HG03097 (cell line): ENCODE measurements around the gene E2F1.

Experiments used
- ATAC-seq: cut with Tn5 transposase; IDR thresholded peaks from one replicate; pipeline ENCODE4 v1.9.1; 2021; ENCODE audit not compliant: unreplicated experiment, low FRiP score

The E2F1 gene, protein sequence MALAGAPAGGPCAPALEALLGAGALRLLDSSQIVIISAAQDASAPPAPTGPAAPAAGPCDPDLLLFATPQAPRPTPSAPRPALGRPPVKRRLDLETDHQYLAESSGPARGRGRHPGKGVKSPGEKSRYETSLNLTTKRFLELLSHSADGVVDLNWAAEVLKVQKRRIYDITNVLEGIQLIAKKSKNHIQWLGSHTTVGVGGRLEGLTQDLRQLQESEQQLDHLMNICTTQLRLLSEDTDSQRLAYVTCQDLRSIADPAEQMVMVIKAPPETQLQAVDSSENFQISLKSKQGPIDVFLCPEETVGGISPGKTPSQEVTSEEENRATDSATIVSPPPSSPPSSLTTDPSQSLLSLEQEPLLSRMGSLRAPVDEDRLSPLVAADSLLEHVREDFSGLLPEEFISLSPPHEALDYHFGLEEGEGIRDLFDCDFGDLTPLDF

DNA sequence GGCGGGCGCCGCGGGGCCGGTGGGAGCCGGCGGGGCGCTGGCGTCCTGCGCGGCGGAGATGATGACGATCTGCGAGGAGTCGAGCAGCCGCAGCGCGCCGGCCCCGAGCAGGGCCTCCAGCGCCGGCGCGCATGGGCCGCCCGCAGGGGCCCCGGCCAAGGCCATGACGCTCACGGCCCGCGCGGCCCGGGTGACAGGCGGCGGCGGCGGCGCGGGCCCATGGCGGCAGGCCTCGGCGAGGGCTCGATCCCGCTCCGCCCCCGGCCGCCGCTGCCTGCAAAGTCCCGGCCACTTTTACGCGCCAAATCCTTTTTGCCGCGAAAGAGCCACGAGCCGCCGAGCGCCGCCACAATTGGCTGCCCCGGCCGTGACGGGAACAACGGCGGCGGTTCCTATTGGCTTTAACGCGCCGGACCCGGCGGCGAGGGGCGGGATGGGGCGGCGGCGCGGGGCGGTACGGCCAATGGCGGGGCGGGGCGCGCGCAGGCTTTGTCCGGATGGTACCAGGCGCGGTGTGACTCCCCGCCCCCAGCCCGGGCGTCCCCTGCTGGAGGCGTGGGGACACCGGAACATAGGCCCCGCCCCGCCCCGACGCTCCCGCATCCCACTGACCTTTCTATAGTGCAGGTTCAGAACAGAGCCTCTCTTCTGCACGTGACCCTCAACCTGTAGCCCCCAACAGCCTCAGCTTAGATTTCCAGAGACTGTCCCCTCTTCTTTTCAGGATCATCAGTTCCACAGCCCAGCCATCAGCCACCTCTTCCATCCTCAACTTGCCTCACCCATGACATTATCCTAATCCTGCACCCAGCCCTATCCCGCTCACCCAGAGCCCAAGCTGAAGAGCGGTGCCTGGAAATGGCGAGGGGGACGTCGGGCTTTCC lies at the start of gene E2F1:
Gene E2F1 (minus strand): TSS at position 286 of the 884 bp plus-strand sequence. CDS start 121 bp downstream, at position 165.
- ATAC-seq: peak; percentile 73

GRCh38 chr20:33733654-33734576 lies 47.7 kb upstream of the E2F1 start:
- ATAC-seq: no peak

GRCh38 chr20:33732166-33732970 lies 46.2 kb upstream of the E2F1 start:
- peak; percentile 43 for ATAC-seq

DNA sequence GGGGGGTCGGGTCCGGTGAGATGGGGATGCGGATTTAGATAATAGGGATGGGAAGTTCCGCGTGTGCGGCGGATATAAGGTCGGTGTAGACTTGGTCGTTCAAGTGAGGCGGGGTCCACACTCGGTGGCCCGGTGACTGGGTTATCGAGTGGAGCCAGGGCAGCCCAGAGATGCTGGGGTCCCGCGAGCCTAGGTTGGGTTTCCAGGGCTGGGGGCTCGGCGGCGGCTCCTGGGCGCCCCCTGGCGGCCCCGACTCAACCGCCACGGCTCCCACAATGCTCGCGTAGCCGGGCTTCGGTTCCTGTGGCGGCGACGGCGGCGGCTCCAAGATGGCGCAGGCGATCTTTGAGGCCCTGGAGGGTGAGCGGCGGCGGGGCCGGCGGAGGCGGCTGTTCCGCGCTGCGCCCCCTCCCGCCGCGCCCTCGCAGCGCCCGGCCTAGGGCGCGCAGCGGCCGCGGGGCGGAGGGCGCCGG lies 45.5 kb upstream of the E2F1 start, which contains the start of gene ZNF341:
Gene ZNF341 (plus strand): TSS at position 304 of the 473 bp plus-strand sequence. CDS start 26 bp downstream, at position 330.
- ATAC-seq: peak; percentile 78

GRCh38 chr20:33730946-33731692 lies 44.9 kb upstream of the E2F1 start:
- ATAC-seq: no peak

DNA sequence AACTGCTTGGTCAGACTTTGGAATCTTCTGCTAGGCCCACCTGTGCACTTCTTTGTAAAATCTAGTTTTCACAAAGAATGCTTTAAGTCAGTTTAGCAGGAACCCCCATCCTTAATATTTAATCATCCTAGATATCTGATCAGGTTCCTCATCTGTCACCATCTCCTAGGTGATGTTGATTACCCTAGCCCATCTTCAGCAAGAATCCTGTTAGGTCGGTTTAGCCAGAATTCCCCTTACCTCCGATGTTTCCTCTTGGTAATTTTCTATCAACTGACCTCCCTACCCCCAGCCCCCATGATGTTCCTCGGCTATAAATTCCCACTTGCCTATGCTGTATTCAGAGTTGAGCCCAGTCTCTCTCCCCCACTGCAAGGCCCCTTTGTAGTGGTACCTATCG lies 42.9 kb upstream of the E2F1 start:
- ATAC-seq: no peak

- no peak for ATAC-seq
These were observed 42.3 kb upstream of the E2F1 start for GRCh38 chr20:33728463-33728862.

DNA sequence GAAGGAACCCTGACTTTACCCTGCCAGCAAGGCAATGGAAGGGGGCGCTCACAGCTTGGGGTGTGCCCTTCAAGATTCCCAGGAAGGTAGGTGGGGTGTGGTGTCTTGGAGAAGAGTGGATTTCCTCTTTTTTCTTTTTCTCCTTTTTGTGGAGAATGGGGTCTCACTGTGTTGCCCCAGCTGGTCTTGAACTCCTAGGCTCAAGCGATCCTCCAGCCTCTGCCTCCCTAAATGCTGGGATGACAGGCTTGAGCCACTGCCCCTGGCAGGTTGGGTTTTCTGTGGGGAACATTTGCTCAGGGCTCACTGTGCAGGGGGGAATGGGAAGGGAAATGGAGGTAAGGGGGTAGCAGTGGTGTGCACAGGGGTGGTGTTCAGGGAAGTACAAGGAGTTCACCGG lies 41.6 kb upstream of the E2F1 start:
- ATAC-seq: no peak

- ATAC-seq: no peak
These were observed 40.9 kb upstream of the E2F1 start for GRCh38 chr20:33727115-33727479.

- no peak for ATAC-seq
These were observed 39.6 kb upstream of the E2F1 start for GRCh38 chr20:33725607-33726264.

DNA sequence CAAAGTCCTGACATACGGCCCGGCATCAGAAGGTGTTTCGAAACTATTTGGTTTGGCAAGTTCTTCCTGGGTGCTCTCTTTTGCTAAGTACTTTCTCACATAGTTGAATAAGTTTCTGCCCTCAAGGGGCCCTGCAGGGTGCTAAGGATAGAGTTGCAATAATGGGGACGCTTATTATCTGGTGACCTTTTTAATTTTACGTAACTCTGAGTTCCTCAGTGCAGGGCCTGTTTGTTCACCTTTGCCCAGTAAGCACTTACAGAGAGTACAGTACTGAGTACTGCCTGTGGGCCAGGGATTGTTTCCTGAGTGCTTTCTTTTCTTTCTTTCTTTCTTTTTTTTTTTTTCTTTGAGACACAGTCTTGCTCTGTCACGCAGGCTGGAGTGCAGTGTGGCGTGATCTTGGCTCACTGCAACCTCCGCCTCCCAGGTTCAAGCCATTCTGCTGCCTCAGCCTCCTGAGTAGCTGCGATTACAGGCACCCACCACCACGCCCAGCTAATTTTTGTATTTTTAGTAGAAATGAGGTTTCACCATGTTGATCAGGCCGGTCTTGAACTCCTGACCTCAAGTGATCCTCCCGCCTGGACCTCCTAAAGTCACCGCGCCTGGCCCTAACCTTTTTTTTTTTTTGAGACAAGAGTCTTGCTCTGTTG lies 38.4 kb upstream of the E2F1 start:
- ATAC-seq: no peak

DNA sequence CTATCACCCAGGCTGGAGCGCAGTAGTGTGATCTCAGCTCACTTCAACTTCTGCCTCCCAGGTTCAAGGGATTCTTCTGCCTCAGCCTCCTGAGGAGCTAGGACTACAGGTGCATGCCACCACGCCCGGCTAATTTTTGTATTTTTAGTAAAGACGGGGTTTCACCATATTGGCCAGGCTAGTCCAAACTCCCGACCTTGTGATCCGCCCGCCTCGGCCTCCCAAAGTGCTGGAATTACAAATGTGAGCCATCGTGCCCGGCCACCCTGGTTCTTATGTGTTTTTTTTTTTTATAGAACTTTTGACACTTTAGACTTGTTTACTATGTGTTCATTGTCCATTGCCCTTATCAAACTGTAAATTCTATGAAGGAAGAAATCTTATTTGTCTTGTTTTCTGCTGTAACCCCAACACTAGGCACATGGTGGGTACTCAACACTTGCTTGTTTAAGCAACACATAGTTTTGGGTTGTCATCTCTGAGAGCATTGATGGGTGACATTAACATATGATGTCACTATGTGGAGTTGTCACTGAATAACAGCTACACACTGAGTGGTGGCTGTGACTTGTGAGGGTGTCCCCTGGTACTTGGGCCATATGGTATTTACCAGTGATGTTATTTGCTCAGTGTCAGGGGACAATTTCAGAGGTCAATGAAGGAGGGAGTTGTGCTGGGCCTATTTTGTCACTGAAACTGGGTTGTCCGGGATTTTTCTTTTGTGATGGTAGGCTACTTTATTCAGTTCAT lies 35.4 kb upstream of the E2F1 start:
- ATAC-seq: no peak

DNA sequence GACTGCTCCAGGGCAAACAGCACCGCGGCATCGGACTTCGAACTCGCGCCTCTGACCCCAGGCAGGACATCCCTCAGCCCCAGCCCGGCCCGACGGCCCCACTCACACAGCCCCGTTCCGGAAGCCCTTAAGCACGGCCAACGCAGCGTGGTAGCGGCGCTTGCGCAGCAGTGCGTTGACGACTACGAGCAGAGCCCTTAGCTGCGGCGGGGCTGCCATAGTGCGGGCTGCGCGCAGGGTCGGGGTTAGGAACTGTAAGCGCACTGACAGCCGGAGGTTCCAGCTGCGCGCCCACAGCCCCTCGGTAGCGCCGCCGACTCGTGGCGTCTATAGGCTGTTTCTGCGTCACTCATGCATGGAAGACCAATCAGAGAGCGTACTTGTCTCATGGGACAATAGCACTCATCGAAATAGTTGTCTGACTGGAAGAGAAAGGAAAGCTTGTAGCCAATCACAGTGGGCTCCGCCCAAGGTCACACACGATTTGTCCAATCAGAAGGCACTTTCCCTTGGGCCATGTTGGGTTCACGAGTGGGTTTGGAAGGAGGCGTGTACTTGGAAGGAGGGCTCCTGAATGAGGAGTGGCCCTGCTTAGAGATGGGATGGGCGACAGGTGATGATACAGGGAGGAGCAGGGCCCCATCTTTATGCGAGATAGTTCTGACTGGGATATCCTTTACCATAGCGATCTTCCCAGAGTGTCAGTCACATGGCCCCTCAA lies 34.0 kb upstream of the E2F1 start, which contains the start of gene PXMP4:
Gene PXMP4 (minus strand): TSS at position 322 of the 721 bp plus-strand sequence. CDS start 103 bp downstream, at position 219.
- peak; percentile 92 for ATAC-seq

DNA sequence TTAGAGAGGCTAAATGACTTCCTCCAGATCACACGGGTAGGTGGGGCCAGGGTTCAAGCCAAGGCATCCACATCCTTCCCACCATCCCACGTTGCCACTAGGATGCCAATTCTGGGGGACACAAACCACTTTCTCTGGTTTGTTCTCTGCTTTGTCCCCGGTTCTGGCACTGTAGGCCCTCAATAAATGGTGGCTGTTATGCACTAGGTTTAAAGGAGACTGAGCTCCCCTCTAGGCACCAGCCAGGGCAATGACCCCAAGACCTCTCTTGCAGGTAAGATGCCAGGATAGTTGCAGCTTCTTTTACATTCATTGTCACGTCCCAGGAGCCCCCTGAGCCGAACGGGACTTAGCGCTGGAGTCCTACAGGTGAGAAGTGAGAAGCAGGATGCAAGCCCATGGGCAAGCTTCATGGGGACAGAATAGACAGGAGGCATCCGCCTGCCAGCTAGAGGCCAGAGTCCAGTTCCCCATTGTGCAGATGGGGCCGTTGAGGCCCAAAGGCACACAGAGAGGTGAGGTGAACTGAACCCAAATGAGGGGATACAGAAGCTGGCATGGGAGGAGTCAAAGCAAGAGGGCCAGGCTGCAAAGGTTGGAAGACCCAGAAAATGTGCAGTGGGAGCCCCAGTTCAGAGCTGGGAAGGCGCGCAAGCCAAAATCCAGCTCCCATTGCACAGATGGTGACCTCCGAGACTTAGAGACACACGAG lies 33.2 kb upstream of the E2F1 start:
- no peak for ATAC-seq

GRCh38 chr20:33716498-33716897 lies 30.3 kb upstream of the E2F1 start:
- ATAC-seq: no peak
